OCI-LY7 (cell line): ENCODE results near the gene SELENOS. TPM values are rescaled to one million over a fixed set of nuclear protein-coding genes. Genes with fewer than 3 reads are reported as not detected.

Experiments used
- BruUV-seq: library from RNA; stranded (reverse); fragments of 400-500 nt; replicated peaks from 2 replicates; lab custom pipeline; 2021; lab: Mats Ljungman, UMichigan
- CTCF ChIA-PET: fragments of 300-600 bp; sonication (Branson Sonifier 250); formaldehyde crosslinking; loops from one replicate; lab custom pipeline; 2022; ENCODE audit warnings: antibody characterized with exemption; ENCODE audit not compliant: unreplicated experiment; lab: Charles Lee
- POLR2A ChIA-PET: fragments of 300-600 bp; sonication (Branson Sonifier 250); formaldehyde crosslinking; loops from one replicate; lab custom pipeline; 2022; ENCODE audit warnings: antibody characterized with exemption; lab: Charles Lee
- DNase-seq: peaks from one replicate; pipeline ENCODE4 v3.0.0-alpha.2; 2015; ENCODE audit warnings: low spot score
- H2AFZ ChIP-seq: fragments of 200-600 bp; sonication (generic), shearing (Covaris generic); 2 replicates; pipeline ENCODE4 v1.6.1; 2014; ENCODE audit warnings: mild to moderate bottlenecking, antibody characterized with exemption, low read length, moderate library complexity
- H3K27ac ChIP-seq: fragments of 200-600 bp; sonication (generic); 2 replicates; pipeline ENCODE4 v1.5.1; 2014; ENCODE audit warnings: mixed run types, low read depth, mild to moderate bottlenecking, moderate library complexity, low read length, inconsistent platforms; ENCODE audit not compliant: poor library complexity, severe bottlenecking
- H3K36me3 ChIP-seq: fragments of 200-600 bp; sonication (generic); 2 replicates; pipeline ENCODE4 v1.6.1; 2014; ENCODE audit warnings: mild to moderate bottlenecking, antibody characterized with exemption, low read length, moderate library complexity, mixed read lengths; ENCODE audit not compliant: insufficient read depth
- H3K4me1 ChIP-seq: fragments of 200-600 bp; sonication (generic); 2 replicates; pipeline ENCODE4 v1.5.1; 2014; ENCODE audit warnings: mild to moderate bottlenecking, low read length; ENCODE audit not compliant: insufficient read depth, poor library complexity, severe bottlenecking
- H3K4me2 ChIP-seq: fragments of 200-600 bp; sonication (generic); 2 replicates; pipeline ENCODE4 v1.6.1; 2014; ENCODE audit warnings: mild to moderate bottlenecking, low read length
- H3K4me3 ChIP-seq: fragments of 200-600 bp; sonication (generic); 2 replicates; pipeline ENCODE4 v1.5.1; 2014; ENCODE audit warnings: mild to moderate bottlenecking, low read depth, low read length; ENCODE audit not compliant: poor library complexity, severe bottlenecking
- H3K79me2 ChIP-seq: fragments of 200-600 bp; sonication (generic); 2 replicates; pipeline ENCODE4 v1.6.1; 2016; ENCODE audit warnings: low read depth, mild to moderate bottlenecking, low read length, moderate library complexity, mixed read lengths; ENCODE audit not compliant: insufficient read depth
- H3K9me2 ChIP-seq: fragments of 200-600 bp; sonication (generic); 2 replicates; pipeline ENCODE4 v1.6.1; 2016; ENCODE audit warnings: mild to moderate bottlenecking, low read length, mixed read lengths; ENCODE audit not compliant: insufficient read depth
- H3K9me3 ChIP-seq: fragments of 200-600 bp; sonication (generic); 2 replicates; pipeline ENCODE4 v1.6.1; 2014; ENCODE audit warnings: mild to moderate bottlenecking, mixed run types, low read length, mixed read lengths
- H4K20me1 ChIP-seq: fragments of 200-600 bp; sonication (generic); 2 replicates; pipeline ENCODE4 v1.6.1; 2014; ENCODE audit warnings: mild to moderate bottlenecking, antibody characterized with exemption, low read length, moderate library complexity, mixed read lengths; ENCODE audit not compliant: insufficient read depth
- EZH2phosphoT487 ChIP-seq: fragments of 200-600 bp; sonication (generic); IDR thresholded peaks from 2 replicates; pipeline ENCODE4 v1.6.1; 2018; ENCODE audit warnings: low read depth, borderline replicate concordance, mild to moderate bottlenecking, mixed run types, antibody characterized with exemption, low read length, moderate library complexity, mixed read lengths
- intact Hi-C: fragments of 100-400 bp; cut with micrococcal nuclease; formaldehyde crosslinking; loops from one replicate; pipeline ENCODE4 v1.10.0; 2022; ENCODE audit not compliant: unreplicated experiment
- total RNA-seq, 2 experiments: library from RNA; depleted of rRNA in 1 of 2; stranded (reverse); fragments of >200 nt in 1 of 2; shearing (Covaris generic) in 1 of 2; gene quantifications; 2 replicates each; pipeline ENCODE4 v1.2.3, GENCODE V29; 2014 to 2022
- TF ChIP-seq, protein P1 (sequence below): fragments of 200-600 bp; sonication (generic); conservative IDR thresholded peaks from 2 replicates; pipeline ENCODE4 v1.5.1; 2014; ENCODE audit warnings: mild to moderate bottlenecking, antibody characterized with exemption, low read length, moderate library complexity, mixed read lengths

The SELENOS gene
- total RNA-seq, 2 experiments from 2014 or later, result 29.1 to 36.1 TPM

DNA sequence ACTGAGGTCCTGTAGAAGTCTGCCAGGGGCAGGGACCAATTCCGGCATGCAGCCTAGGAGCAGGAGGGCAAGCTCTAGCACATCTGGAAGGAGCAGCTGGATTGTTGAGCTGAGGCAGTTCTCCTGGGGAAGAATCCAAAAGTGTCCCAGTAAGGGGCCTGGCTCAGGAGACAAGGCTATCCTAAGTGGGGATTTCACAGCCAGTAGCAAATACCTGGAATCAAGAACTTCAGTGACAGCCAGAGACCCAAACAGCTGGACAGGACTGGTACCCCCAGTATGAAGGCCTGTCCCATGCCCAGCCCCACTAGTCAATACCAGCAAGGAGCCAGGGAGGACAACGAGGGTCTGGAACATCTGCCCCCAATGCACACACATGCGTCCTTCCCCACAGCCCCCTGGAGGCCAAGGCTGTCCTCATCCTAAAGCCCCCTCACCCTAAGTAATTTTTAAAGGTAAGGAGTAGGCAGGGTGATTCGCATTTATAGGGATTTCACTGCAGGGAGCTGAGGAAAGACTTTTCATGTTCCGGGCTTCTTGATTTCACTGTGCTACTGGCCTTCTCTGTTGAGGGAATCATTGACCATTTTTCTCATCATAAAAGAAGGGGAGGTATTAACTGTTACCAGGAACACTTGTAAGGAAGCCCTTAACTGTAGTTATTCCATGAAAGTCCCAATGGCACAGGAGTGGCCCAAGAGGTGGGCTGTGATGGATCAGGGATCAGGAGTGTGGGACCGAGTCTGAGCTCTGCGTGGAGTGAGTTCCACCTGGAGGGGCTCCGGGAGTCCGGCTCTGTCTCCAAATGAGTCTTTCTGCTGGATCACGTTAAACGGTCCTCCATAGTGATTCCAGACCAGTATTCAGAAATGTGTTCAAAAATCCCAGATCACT lies 22.9 kb downstream of the SELENOS start:
- Histone ChIP-seq H2AFZ (no peak overlapping the region), H3K79me2 (no peaks in the 10 kb centered on the region), H3K9me2 (no peaks in the 10 kb centered on the region), H3K4me3 (no peak overlapping the region), H3K27ac (no peak overlapping the region), H3K4me2 (no peak overlapping the region), H3K4me1 (peaks cover 6% of the 10 kb centered on the region), H3K9me3 (no peaks in the 10 kb centered on the region), H4K20me1 (peaks cover 9% of the 10 kb centered on the region), H3K36me3 (no peaks in the 10 kb centered on the region)
- CTCF ChIA-PET, result no interaction called here
- intact Hi-C loops, result no loop called here
- TF ChIP-seq EZH2phosphoT487, result no peak
- TF ChIP-seq, protein P1, sequence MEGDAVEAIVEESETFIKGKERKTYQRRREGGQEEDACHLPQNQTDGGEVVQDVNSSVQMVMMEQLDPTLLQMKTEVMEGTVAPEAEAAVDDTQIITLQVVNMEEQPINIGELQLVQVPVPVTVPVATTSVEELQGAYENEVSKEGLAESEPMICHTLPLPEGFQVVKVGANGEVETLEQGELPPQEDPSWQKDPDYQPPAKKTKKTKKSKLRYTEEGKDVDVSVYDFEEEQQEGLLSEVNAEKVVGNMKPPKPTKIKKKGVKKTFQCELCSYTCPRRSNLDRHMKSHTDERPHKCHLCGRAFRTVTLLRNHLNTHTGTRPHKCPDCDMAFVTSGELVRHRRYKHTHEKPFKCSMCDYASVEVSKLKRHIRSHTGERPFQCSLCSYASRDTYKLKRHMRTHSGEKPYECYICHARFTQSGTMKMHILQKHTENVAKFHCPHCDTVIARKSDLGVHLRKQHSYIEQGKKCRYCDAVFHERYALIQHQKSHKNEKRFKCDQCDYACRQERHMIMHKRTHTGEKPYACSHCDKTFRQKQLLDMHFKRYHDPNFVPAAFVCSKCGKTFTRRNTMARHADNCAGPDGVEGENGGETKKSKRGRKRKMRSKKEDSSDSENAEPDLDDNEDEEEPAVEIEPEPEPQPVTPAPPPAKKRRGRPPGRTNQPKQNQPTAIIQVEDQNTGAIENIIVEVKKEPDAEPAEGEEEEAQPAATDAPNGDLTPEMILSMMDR, result no peak
- no peak for DNase-seq
- BruUV-seq, result no TSS peak
- POLR2A ChIA-PET, result interaction anchor here (0.6 kb wide), 1 partner anchor 110 kb away, joined by 4 read pairs; no protein-coding TSS in a partner anchor

DNA sequence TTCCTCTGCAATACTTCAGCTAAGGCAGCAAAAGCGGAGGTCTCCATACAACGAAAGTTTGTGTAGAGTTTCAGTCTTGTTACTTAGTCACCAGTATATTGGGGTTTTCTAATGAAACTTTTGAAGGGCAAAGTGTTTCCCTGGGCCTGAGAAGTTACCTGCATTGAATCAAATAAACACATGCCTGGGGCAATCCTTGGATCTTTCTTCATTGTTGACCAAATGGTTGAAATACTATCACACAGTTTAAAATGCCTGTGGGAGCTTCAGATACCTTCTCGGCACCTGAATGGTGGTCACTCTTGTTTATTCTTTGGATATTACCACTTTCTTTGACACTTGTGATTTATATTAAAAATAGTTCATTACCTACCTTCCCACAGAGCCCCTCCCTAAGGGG lies 24.4 kb downstream of the SELENOS start:
- DNase-seq, result no peak
- ChIA-PET CTCF (interaction anchor here (0.5 kb wide), 1 partner anchor 547 kb away, joined by 3 read pairs; no protein-coding TSS in a partner anchor), POLR2A (interaction anchor here (1.4 kb wide), 1 partner anchor 168 kb away, joined by 5 read pairs; no protein-coding TSS in a partner anchor)
- no peak overlapping the region for H3K27ac ChIP-seq
- no peak for TF ChIP-seq EZH2phosphoT487
- TF ChIP-seq, protein P1, result no peak
- H2AFZ ChIP-seq, result peak overlapping the region; percentile 66; the same call in 1 of the 2 replicates
- H3K79me2 ChIP-seq, result no peaks in the 10 kb centered on the region
- peaks cover 6% of the 10 kb centered on the region for H3K4me1 ChIP-seq
- peaks cover 9% of the 10 kb centered on the region for H4K20me1 ChIP-seq
- intact Hi-C loops, result no loop called here
- H3K36me3 ChIP-seq, result no peaks in the 10 kb centered on the region
- no peaks in the 10 kb centered on the region for H3K9me3 ChIP-seq
- H3K4me3 ChIP-seq, result peak overlapping the region; percentile 65
- H3K4me2 ChIP-seq, result peak overlapping the region; percentile 61
- H3K9me2 ChIP-seq, result no peaks in the 10 kb centered on the region
- no TSS peak for BruUV-seq
